ENCODE results near the gene GKN2. TPM values are rescaled to one million over a fixed set of nuclear protein-coding genes. Genes with fewer than 3 reads are reported as not detected.

GKN2 gene
- total RNA-seq, 1 experiment from 2014 or later: 0.58 TPM

DNA sequence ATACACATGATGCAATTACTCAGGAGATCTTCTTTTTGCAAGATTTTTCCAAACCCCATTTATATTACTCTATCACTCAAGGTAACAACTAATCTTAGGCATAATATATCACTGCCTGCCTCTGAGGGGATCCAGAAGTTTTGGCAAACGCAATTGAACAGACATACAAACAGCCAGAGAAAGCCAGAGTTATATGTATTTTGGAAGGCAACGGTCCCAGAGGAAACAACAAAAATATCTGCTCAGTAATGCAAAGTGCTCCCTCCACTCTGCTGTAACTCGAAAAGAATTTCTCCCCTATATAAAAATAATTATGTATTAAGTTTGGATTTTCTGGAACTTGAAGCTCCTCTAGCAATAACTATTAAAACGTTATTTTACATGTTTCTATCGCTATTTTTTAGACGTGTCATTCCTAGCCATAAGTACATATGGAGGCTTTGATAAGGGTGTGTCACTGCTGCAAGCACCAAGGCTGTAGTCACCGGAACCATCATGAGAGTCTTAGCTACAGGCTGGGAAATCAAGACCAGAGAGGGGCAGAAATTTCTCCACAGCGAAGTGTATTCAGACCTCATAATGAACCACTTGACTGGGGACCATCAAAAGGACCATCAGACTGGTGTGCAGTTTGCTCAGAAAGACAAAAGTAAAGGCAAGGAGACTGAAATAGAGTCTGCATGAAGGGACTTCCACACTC lies 18.0 kb upstream of the GKN2 start:
- Histone ChIP-seq H3K36me3 (ENCODE audit: low read depth, low read length) (no peaks in the 10 kb centered on the region), H3K4me1 (ENCODE audit: insufficient read depth, low read length) (peaks cover 34% of the 10 kb centered on the region), H3K79me2 (ENCODE audit: low read length) (no peaks in the 10 kb centered on the region), H3K9me2 (replicated peaks; ENCODE audit: low read length) (0 out of 2 replicates have a peak, but pooled peaks cover 6% of the 10 kb centered on the region), H3K27ac (ENCODE audit: low read length) (peak overlapping the region; percentile 97), H3K9ac (ENCODE audit: low read length) (peak overlapping the region; percentile 69), H3K9me3 (ENCODE audit: low read length) (no peaks in the 10 kb centered on the region), H3K4me2 (ENCODE audit: low read length) (peak overlapping the region; percentile 45), H2AFZ (ENCODE audit: low read length) (peak overlapping the region; percentile 20; the same call in 1 of the 2 replicates), H3K27me3 (ENCODE audit: low read length) (no peaks in the 10 kb centered on the region), H3K4me3 (ENCODE audit: low read length) (no peak overlapping the region), H4K20me1 (ENCODE audit: low read length) (no peaks in the 10 kb centered on the region), H3F3A (ENCODE audit: low read length, unreplicated experiment) (peaks cover 10% of the 10 kb centered on the region)
- BruUV-seq (replicated peaks): no TSS peak
- TF ChIP-seq EZH2phosphoT487 (IDR thresholded peaks at IDR 0.05; ENCODE audit: borderline replicate concordance, low read length) (no peak), EZH2 (IDR thresholded peaks at IDR 0.05; ENCODE audit: low read length, unreplicated experiment) (no peak)
- TF ChIP-seq, protein P1, sequence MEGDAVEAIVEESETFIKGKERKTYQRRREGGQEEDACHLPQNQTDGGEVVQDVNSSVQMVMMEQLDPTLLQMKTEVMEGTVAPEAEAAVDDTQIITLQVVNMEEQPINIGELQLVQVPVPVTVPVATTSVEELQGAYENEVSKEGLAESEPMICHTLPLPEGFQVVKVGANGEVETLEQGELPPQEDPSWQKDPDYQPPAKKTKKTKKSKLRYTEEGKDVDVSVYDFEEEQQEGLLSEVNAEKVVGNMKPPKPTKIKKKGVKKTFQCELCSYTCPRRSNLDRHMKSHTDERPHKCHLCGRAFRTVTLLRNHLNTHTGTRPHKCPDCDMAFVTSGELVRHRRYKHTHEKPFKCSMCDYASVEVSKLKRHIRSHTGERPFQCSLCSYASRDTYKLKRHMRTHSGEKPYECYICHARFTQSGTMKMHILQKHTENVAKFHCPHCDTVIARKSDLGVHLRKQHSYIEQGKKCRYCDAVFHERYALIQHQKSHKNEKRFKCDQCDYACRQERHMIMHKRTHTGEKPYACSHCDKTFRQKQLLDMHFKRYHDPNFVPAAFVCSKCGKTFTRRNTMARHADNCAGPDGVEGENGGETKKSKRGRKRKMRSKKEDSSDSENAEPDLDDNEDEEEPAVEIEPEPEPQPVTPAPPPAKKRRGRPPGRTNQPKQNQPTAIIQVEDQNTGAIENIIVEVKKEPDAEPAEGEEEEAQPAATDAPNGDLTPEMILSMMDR (conservative IDR thresholded peaks at IDR 0.05; ENCODE audit: low read depth, low read length): no peak
- ATAC-seq (no peak), DNase-seq (no peak)
- intact Hi-C loops (cut with micrococcal nuclease): no loop called here
- ChIA-PET CTCF (no interaction called here), POLR2A (ENCODE audit: unreplicated experiment) (no interaction called here)

DNA sequence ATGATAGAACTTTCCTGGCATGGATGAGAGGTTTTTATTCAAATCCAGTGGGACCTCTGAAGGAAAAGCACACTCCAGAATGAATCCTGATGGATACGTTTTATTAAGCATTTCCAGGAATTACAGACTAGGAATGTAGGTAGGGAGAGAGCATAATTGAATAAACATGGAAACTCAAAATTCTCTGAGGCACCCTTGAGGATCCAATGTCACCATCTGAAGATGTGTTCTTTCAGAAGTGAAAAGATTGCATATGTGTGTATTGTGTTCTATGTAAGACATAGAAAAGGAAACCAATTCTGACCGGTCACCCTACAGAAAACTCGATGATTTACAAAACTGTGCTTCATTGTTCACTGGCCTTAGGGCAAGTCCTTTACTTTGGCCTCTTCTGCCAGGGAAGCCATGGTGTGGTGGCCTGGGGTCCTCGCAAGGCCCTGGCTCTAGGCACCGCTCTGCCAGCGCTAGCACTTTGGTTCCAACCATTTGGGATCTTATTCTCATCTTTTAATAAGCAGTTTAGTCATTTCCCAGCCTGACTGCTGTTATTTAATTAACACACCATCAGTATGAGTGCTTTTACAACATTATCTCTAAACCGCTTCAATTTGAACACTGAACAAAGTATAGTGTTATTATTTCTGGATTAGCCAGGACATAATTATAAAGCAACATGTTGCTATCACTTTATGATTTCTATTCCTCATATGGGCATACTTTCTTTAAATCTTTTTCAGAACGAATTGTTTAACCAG lies 17.2 kb upstream of the GKN2 start:
- Histone ChIP-seq H3F3A (ENCODE audit: low read length, unreplicated experiment) (peaks cover 10% of the 10 kb centered on the region), H3K79me2 (ENCODE audit: low read length) (no peaks in the 10 kb centered on the region), H4K20me1 (ENCODE audit: low read length) (no peaks in the 10 kb centered on the region), H3K27ac (ENCODE audit: low read length) (peak overlapping the region; percentile 97), H3K27me3 (ENCODE audit: low read length) (no peaks in the 10 kb centered on the region), H3K9ac (ENCODE audit: low read length) (peak overlapping the region; percentile 69; the same call in 1 of the 2 replicates), H2AFZ (ENCODE audit: low read length) (no peak overlapping the region), H3K4me3 (ENCODE audit: low read length) (no peak overlapping the region), H3K9me2 (replicated peaks; ENCODE audit: low read length) (0 out of 2 replicates have a peak, but pooled peaks cover 6% of the 10 kb centered on the region), H3K4me2 (ENCODE audit: low read length) (no peak overlapping the region), H3K36me3 (ENCODE audit: low read depth, low read length) (no peaks in the 10 kb centered on the region), H3K4me1 (ENCODE audit: insufficient read depth, low read length) (peaks cover 34% of the 10 kb centered on the region), H3K9me3 (ENCODE audit: low read length) (no peaks in the 10 kb centered on the region)
- ATAC-seq (no peak), DNase-seq (no peak)
- intact Hi-C loops (cut with micrococcal nuclease): no loop called here
- TF ChIP-seq EZH2phosphoT487 (IDR thresholded peaks at IDR 0.05; ENCODE audit: borderline replicate concordance, low read length) (no peak), EZH2 (IDR thresholded peaks at IDR 0.05; ENCODE audit: low read length, unreplicated experiment) (no peak)
- TF ChIP-seq, protein P1 (conservative IDR thresholded peaks at IDR 0.05; ENCODE audit: low read depth, low read length): no peak
- BruUV-seq (replicated peaks): no TSS peak
- ChIA-PET CTCF (no interaction called here), POLR2A (ENCODE audit: unreplicated experiment) (no interaction called here)

DNA sequence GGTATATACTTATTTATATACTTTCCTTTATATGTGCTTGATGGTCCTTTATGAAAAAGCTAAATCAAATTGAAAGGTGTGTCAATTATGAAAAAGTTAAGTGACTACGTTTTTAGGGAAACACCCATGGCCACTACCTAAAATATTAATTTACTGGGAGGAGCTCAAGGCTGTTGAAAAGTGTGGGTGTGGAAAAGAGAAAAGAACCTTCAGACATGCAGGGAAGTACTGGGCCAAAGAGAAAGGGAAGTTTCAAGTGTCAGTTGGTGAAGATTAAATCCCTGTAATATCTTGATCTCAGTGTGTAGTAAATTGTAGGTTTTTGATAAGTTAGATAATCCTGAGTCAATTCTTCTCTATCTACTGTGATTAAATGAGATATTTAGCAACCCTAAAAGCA lies 15.5 kb upstream of the GKN2 start:
- CTCF ChIA-PET: no interaction called here

More for the DNA sequence above, 15.5 kb upstream of the GKN2 start:
- no peak overlapping the region for H3K27ac ChIP-seq (ENCODE audit: low read length)
- H3K27me3 ChIP-seq (ENCODE audit: low read length): no peaks in the 10 kb centered on the region
- no peak overlapping the region for H3K4me3 ChIP-seq (ENCODE audit: low read length)
- BruUV-seq (replicated peaks): no TSS peak
- no peak overlapping the region for H2AFZ ChIP-seq (ENCODE audit: low read length)
- H3K9me3 ChIP-seq (ENCODE audit: low read length): no peaks in the 10 kb centered on the region
- no peak for TF ChIP-seq EZH2phosphoT487 (IDR thresholded peaks at IDR 0.05; ENCODE audit: borderline replicate concordance, low read length)
- TF ChIP-seq EZH2 (IDR thresholded peaks at IDR 0.05; ENCODE audit: low read length, unreplicated experiment): no peak
- TF ChIP-seq, protein P1 (conservative IDR thresholded peaks at IDR 0.05; ENCODE audit: low read depth, low read length): no peak
- intact Hi-C loops (cut with micrococcal nuclease): no loop called here
- peaks cover 10% of the 10 kb centered on the region for H3F3A ChIP-seq (ENCODE audit: low read length, unreplicated experiment)
- ATAC-seq (no peak), DNase-seq (no peak)
- no peaks in the 10 kb centered on the region for H3K79me2 ChIP-seq (ENCODE audit: low read length)
- no peaks in the 10 kb centered on the region for H4K20me1 ChIP-seq (ENCODE audit: low read length)
- no peaks in the 10 kb centered on the region for H3K36me3 ChIP-seq (ENCODE audit: low read depth, low read length)
- POLR2A ChIA-PET (ENCODE audit: unreplicated experiment): no interaction called here
- H3K9me2 ChIP-seq (replicated peaks; ENCODE audit: low read length): no peaks in the 10 kb centered on the region
- no peak overlapping the region for H3K9ac ChIP-seq (ENCODE audit: low read length)
- H3K4me1 ChIP-seq (ENCODE audit: insufficient read depth, low read length): peaks cover 28% of the 10 kb centered on the region
- no peak overlapping the region for H3K4me2 ChIP-seq (ENCODE audit: low read length)

Data from PC-3 (cell line).